A549 (cell line): ENCODE results near the gene CHM.

Source experiments
- EP300 ChIP-seq, 2 experiments: fragments of >200 bp; sonication (Bioruptor Twin); formaldehyde crosslinking; IDR thresholded peaks; 2 replicates in 1 of 2; 3 replicates in 1 of 2; pipeline ENCODE4 v1.6.1; 2016 to 2017
- MYC ChIP-seq: IDR thresholded peaks from 2 replicates; pipeline ENCODE4 v1.6.1; 2012; ENCODE audit warnings: mild to moderate bottlenecking, inconsistent platforms, low read length, improper control_type of control experiment, borderline replicate concordance
- POLR2A ChIP-seq: IDR thresholded peaks from 2 replicates; pipeline ENCODE4 v1.6.1; 2012; ENCODE audit warnings: mild to moderate bottlenecking, low read length
- RAD21 ChIP-seq, 2 experiments: fragments of >200 bp in 1 of 2; sonication (Bioruptor Twin) in 1 of 2; formaldehyde crosslinking in 1 of 2; IDR thresholded peaks in 1 of 2; conservative IDR thresholded peaks in 1 of 2; 2 replicates in 1 of 2; 3 replicates in 1 of 2; pipeline ENCODE4 v1.6.1; 2012 to 2018; ENCODE audit warnings: inconsistent platforms in 1 of 2
- RCOR1 ChIP-seq: fragments of 150-350 bp; IDR thresholded peaks from 2 replicates; pipeline ENCODE4 v1.6.1; 2014; ENCODE audit warnings: antibody characterized with exemption, low read length, low read depth
- TF ChIP-seq, protein P1 (sequence below): fragments of >200 bp; sonication (Bioruptor Twin); formaldehyde crosslinking; IDR thresholded peaks from 3 replicates; pipeline ENCODE4 v1.5.1; 2016

DNA sequence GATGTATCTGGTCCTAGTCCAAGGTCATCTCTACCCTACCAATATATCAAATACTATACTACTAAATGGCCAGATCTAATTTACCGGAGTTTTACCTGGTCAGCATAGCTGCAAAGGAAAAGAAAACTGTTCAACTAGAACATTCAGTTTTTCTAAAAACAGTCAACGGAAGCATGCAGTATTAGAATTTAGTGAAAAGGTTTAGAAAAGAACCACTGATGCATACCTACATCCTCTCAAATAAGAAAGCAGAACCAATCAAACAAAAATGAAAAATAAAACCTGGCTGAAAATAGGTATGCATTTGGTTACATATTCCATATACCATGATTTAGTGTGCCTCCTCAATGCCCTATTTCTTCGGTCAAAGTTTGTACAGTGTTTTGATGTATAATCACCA, 140.0 kb downstream of the CHM start:
- TF ChIP-seq, protein P1, sequence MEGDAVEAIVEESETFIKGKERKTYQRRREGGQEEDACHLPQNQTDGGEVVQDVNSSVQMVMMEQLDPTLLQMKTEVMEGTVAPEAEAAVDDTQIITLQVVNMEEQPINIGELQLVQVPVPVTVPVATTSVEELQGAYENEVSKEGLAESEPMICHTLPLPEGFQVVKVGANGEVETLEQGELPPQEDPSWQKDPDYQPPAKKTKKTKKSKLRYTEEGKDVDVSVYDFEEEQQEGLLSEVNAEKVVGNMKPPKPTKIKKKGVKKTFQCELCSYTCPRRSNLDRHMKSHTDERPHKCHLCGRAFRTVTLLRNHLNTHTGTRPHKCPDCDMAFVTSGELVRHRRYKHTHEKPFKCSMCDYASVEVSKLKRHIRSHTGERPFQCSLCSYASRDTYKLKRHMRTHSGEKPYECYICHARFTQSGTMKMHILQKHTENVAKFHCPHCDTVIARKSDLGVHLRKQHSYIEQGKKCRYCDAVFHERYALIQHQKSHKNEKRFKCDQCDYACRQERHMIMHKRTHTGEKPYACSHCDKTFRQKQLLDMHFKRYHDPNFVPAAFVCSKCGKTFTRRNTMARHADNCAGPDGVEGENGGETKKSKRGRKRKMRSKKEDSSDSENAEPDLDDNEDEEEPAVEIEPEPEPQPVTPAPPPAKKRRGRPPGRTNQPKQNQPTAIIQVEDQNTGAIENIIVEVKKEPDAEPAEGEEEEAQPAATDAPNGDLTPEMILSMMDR: no peak
- TF ChIP-seq RCOR1 (no peak), EP300 (IDR thresholded peaks at IDR 0.05) (no peak), MYC (no peak), POLR2A (no peak), RAD21 (conservative IDR thresholded peaks at IDR 0.05 in 1 of 2, IDR thresholded peaks at IDR 0.05 in 1 of 2) (no peak)
